ENCODE results near the gene SH3BP2.

- TF ChIP-seq POLR2A (IDR thresholded peaks at IDR 0.05) (no peak), CTCF (IDR thresholded peaks at IDR 0.05) (no peak), EP300 (IDR thresholded peaks at IDR 0.05) (no peak)
These were observed 80.4 kb downstream of the SH3BP2 start for GRCh38 chr4:2873329-2873728.
